ENCODE data around the gene IFT74. TPM values are rescaled to one million over a fixed set of nuclear protein-coding genes. Genes with fewer than 3 reads are reported as not detected.

IFT74 gene
- total RNA-seq, 1 donor from 2014 or later = 15.6 TPM

DNA sequence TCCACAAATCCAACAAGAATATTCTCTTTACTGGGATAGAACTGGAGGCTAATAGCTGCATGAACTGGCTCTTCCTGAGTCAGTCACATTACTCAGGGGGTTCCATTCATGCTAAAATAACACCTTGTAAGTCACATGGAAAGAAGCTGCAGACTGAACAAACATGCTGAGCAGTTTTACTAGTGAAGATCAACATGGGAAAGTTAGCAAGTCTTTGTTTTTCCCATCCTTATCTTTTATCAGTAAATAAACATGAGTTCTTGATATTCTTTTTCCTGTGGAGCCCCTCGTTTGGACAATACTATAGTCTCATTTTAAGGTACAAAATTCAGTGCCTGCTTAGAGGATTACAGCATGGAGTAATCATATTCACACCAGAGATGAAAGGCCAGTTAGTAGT, 109.1 kb downstream of the IFT74 start:
- Histone ChIP-seq H3K4me3 (no peak overlapping the region), H3K9me3 (no peaks in the 10 kb centered on the region), H3K27me3 (ENCODE audit: low read depth) (no peaks in the 10 kb centered on the region), H3K4me1 (no peaks in the 10 kb centered on the region), H3K36me3 (no peaks in the 10 kb centered on the region), H3K27ac (no peak overlapping the region)
- intact Hi-C loops (cut with DNase I) = no loop called here
- ATAC-seq (no peak), DNase-seq (no peak)
- TF ChIP-seq, protein P1, sequence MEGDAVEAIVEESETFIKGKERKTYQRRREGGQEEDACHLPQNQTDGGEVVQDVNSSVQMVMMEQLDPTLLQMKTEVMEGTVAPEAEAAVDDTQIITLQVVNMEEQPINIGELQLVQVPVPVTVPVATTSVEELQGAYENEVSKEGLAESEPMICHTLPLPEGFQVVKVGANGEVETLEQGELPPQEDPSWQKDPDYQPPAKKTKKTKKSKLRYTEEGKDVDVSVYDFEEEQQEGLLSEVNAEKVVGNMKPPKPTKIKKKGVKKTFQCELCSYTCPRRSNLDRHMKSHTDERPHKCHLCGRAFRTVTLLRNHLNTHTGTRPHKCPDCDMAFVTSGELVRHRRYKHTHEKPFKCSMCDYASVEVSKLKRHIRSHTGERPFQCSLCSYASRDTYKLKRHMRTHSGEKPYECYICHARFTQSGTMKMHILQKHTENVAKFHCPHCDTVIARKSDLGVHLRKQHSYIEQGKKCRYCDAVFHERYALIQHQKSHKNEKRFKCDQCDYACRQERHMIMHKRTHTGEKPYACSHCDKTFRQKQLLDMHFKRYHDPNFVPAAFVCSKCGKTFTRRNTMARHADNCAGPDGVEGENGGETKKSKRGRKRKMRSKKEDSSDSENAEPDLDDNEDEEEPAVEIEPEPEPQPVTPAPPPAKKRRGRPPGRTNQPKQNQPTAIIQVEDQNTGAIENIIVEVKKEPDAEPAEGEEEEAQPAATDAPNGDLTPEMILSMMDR (IDR thresholded peaks at IDR 0.05) = no peak

DNA sequence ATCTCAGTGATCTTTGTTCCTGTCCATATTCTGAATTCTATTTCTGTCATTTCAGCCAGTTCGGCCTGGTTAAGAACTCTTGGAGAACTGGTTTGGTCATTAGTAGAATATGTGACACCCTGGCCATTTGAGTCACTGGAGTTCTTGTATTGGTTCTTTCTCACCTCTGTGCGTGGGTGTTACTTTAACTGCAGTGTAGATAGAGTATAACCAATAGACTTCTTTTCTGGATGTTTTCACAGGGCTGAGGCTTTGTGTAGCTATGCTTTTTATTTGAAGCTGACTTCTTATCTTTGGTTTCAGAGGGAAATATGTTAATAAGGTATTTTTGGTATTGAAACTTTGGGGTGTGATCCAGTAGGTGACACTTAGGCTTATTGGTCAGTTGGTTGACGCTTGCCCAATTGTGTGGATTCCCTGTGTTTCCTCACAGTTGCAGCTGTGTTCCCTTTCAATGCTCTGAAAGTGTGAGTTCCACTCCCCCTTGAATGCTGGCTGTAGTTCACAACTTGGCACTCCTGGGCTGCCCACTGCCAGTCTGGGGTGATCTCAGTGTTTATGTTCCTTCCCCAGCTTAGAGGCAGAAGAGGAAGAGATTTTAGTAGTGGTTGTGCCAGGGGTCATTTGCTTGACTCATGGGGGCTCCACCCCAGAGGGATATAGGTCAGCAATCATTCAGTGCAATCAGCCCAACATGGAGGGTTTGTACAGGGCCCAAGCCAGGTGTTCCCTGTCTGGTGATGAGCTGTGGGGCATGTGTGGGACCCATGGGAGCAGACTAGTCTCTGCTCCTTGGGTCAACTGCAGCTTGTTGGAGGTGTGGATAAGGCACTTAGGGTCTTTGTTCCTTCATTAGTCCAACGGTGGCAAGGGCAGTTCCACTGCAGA, 117.9 kb downstream of the IFT74 start:
- intact Hi-C loops (cut with DNase I) = no loop called here
- peak in 1 of 2 donors; percentile 51 for ATAC-seq

DNA sequence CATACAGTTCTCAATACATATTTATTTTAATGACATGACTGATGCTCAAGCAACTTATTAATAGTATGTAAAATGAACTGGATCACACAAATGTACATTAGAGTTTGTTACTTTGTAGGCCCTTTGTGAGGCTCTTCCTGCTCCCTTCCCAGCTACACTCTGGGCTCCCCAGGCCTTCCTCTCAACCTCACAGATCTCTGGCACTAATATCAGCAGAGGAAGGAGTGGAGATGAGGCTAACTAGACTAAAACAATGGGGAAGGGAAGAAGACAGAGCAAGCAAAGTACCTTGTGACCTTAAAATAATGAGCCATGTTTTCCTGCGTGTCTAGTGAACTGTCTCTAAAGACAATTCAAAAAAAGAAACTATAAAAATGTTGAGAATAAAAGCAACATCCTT, 122.5 kb downstream of the IFT74 start:
- H3K4me3 ChIP-seq = no peak overlapping the region

More for the DNA sequence above, 117.9 kb downstream of the IFT74 start:
- H3K4me1 ChIP-seq = no peaks in the 10 kb centered on the region
- TF ChIP-seq, protein P1 (IDR thresholded peaks at IDR 0.05) = no peak
- H3K4me3 ChIP-seq = no peak overlapping the region
- DNase-seq = no peak
- no peaks in the 10 kb centered on the region for H3K36me3 ChIP-seq
- no peaks in the 10 kb centered on the region for H3K9me3 ChIP-seq
- H3K27me3 ChIP-seq (ENCODE audit: low read depth) = no peaks in the 10 kb centered on the region
- H3K27ac ChIP-seq = no peak overlapping the region

DNA sequence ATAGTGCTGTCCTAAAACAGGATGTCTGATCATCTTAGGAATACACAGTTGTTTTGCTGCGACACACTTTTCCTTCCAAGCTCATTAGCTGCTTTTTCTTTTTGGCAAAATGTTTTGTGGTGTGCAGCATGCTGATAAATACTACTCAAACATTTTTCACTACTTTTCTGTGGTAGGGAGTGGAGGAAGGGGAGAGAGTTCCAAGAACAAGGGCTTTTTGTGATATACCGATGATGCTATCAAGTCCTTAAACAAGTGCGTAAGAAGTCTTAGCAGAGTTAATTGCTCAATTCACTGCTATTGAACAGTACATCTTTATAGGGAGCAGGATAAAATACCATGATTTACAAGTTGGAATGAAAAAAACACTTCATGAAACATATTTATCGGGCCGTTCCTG, 129.2 kb downstream of the IFT74 start:
- ATAC-seq = no peak
- intact Hi-C loops (cut with DNase I) = no loop called here
- DNase-seq = no peak
- H3K27me3 ChIP-seq (ENCODE audit: low read depth) = no peaks in the 10 kb centered on the region
- no peaks in the 10 kb centered on the region for H3K36me3 ChIP-seq
- H3K4me3 ChIP-seq = no peak overlapping the region
- H3K4me1 ChIP-seq = no peaks in the 10 kb centered on the region
- H3K9me3 ChIP-seq = no peaks in the 10 kb centered on the region
- no peak overlapping the region for H3K27ac ChIP-seq
- TF ChIP-seq, protein P1 (IDR thresholded peaks at IDR 0.05) = no peak

More for the DNA sequence above, 122.5 kb downstream of the IFT74 start:
- ATAC-seq (no peak), DNase-seq (no peak)
- Histone ChIP-seq H3K4me1 (no peaks in the 10 kb centered on the region), H3K36me3 (no peaks in the 10 kb centered on the region), H3K9me3 (no peaks in the 10 kb centered on the region), H3K27me3 (ENCODE audit: low read depth) (no peaks in the 10 kb centered on the region), H3K27ac (no peak overlapping the region)
- TF ChIP-seq, protein P1 (IDR thresholded peaks at IDR 0.05) = no peak
- intact Hi-C loops (cut with DNase I) = no loop called here

DNA sequence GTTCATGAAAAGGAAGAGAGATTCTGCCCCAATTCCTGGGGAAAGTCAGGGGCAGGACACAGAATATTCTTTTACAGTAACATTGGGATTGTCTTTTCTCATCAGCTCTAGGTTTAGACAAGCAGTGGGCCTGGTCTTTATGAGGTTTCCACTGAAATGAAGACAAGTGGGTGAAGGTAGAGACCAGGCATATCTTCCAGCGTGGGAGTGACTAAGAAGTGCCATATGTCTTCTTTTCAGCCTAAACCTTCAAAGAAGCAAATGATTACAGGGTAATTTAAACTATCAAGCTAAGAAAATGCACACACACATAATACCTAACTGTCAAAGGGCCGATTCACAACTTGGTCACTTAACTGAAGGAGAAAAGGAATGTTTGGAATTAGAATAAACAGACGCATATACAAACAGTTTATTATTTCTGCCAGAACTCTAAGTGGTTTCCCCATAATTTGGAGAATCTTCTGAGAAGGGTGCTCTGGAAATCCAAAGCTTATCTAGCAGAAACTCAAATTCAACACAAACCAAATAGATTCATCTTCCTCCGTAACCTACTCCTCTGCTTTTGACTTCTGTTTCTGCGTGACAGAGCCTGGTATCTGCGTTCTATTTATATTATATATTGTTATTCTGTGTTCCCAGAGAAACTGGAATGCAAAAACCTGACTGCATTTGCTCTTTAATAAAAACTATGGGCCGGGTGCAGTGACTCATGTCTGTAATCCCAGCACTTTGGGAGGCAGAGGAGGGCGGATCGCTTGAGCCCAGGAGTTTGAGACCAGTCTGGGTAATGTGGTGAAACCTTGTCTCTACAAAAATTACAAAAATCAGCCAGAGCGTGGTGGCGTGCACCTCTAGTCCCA, 130.8 kb downstream of the IFT74 start:
- intact Hi-C loops (cut with DNase I) = no loop called here
- H3K27ac ChIP-seq = no peak overlapping the region

More for the DNA sequence above, 130.8 kb downstream of the IFT74 start:
- no peak for ATAC-seq
- Histone ChIP-seq H3K9me3 (no peaks in the 10 kb centered on the region), H3K4me1 (no peaks in the 10 kb centered on the region), H3K4me3 (no peak overlapping the region), H3K36me3 (no peaks in the 10 kb centered on the region), H3K27me3 (ENCODE audit: low read depth) (no peaks in the 10 kb centered on the region)
- TF ChIP-seq, protein P1 (IDR thresholded peaks at IDR 0.05) = no peak
- no peak for DNase-seq

Measured in lower lobe of right lung (tissue), 2 donors.